Large intestine (tissue), 3 donors: ENCODE measurements around the gene PALS2. TPM values are rescaled to one million over a fixed set of nuclear protein-coding genes. Genes with fewer than 3 reads are reported as not detected.

Experiments
- DNase-seq, 2 donors: peaks; one replicate each; pipeline versions ENCODE4 v3.0.0 to v3.0.0-alpha.2; 2013
- H3K27ac ChIP-seq: one replicate; pipeline ENCODE4 v1.5.1; 2013; ENCODE audit warnings: low read length
- H3K27me3 ChIP-seq: 2 replicates; pipeline ENCODE4 v1.6.1; 2013; ENCODE audit warnings: low read length; ENCODE audit not compliant: control insufficient read depth, insufficient read depth
- H3K36me3 ChIP-seq: 2 replicates; pipeline ENCODE4 v1.6.1; 2013; ENCODE audit warnings: low read length; ENCODE audit not compliant: control insufficient read depth, insufficient read depth
- H3K4me1 ChIP-seq: one replicate; pipeline ENCODE4 v1.6.1; 2013; ENCODE audit warnings: low read length; ENCODE audit not compliant: control insufficient read depth, insufficient read depth
- H3K4me3 ChIP-seq: one replicate; pipeline ENCODE4 v1.5.1; 2013; ENCODE audit warnings: low read length
- H3K9me3 ChIP-seq: one replicate; pipeline ENCODE4 v1.6.1; 2013; ENCODE audit warnings: mild to moderate bottlenecking, low read depth, low read length, moderate library complexity; ENCODE audit not compliant: control insufficient read depth
- WGBS: methylation state at CpG from one replicate; pipeline ENCODE4 v1.1.5; 2013; ENCODE audit warnings: low lambda C conversion rate; ENCODE audit not compliant: insufficient coverage; 5-methylcytosine and 5-hydroxymethylcytosine counted together
- polyA plus RNA-seq: library from polyadenylated mRNA; unstranded; fragments of 120-200 nt; gene quantifications from one replicate; pipeline ENCODE4 v1.2.1, GENCODE V29; 2013

Gene PALS2
- polyA plus RNA-seq, 1 donor, result 9.5 TPM

GRCh38 chr7:24582166-24582565, 8.9 kb downstream of the PALS2 start:
- Histone ChIP-seq H3K27me3 (no peaks in the 10 kb centered on the region), H3K36me3 (no peaks in the 10 kb centered on the region), H3K9me3 (no peaks in the 10 kb centered on the region), H3K4me3 (no peak overlapping the region), H3K4me1 (peaks cover 18% of the 10 kb centered on the region), H3K27ac (no peak overlapping the region)
- no peak for DNase-seq
- 90% methylated on average over 2 of the region's 2 CpGs for WGBS

DNA sequence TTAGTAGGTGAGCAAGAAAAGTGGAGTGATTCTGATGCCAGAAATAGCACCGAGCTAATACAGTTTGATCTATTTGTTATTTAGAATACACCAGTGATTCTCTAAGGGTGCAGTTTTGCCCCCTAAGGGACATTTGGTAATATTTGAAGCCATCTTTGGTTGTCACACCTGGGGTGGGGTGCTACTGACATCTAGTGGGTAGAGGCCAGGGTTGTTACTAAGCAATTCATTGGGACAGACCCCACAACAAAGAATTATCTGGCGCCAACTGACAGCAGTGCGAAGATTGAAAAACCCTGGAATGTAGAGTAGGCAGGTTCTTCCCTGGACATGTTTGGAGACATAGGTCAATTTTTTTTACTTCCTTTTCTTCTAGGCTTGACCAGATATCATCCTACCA, 14.6 kb downstream of the PALS2 start:
- H3K4me1 ChIP-seq, result peaks cover 3% of the 10 kb centered on the region
- H3K4me3 ChIP-seq, result no peak overlapping the region
- peak in 1 of 2 donors; percentile 25 for DNase-seq
- H3K27ac ChIP-seq, result no peak overlapping the region
- H3K9me3 ChIP-seq, result no peaks in the 10 kb centered on the region
- no CpG with 5 or more reads among the region's 3 CpGs for WGBS
- no peaks in the 10 kb centered on the region for H3K27me3 ChIP-seq
- H3K36me3 ChIP-seq, result no peaks in the 10 kb centered on the region

DNA sequence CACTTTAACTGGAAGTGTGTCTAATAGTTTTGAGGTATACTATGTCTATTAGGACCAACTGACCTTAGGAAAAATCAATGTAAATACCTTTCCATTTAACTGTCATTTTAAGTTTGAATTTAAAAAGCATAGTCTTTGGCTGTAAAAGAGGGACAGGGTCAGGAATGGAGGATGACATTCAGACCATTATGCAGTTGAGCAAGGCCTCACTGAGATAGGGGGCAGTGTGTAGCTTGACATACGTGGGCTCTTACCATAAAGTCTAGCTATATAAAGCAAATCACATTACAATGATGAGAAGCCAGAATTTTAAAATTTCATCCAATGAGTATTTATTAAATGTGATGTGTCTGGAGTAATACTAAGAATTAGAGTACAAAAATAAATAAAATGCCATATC, 17.9 kb downstream of the PALS2 start:
- no peaks in the 10 kb centered on the region for H3K36me3 ChIP-seq
- no peaks in the 10 kb centered on the region for H3K9me3 ChIP-seq

DNA sequence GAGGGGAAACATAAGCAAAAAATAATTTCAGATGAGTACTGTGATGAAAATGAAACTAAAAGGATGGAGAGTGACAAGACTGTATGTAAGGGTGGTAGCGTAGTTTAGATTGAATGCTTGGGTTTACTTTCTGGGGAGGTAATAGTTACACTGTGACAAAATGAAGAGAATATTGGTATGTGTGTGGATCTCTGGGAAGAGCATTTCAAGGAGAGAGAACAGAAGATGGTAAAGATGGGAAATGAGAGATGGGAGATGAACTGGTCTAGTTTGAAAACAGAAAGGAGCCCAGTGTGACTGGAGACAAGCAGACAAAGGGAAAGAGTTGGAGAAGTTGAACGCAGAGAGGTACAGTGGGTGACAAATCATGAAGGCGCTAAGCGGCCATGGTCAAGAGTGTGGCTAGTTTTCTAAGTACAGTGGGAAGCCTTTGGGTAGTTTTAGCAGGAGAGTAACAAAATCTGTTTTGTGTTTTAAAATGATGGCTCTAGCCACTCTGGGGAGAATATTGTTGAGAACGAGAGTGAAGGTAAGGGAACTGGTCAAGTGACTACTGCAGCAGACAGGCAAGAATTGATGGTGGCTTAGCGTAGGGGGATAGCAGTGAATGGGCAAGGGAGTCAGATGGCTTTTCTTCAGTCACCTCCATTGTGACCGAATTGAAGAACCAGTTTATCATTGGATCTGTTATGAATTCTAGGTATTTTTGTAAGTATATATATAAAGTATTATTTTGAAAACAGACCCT, 22.6 kb downstream of the PALS2 start:
- 100% methylated on average over 4 of the region's 7 CpGs for WGBS
- no peaks in the 10 kb centered on the region for H3K9me3 ChIP-seq
- no peaks in the 10 kb centered on the region for H3K27me3 ChIP-seq
- H3K4me1 ChIP-seq, result no peaks in the 10 kb centered on the region
- no peak for DNase-seq
- no peak overlapping the region for H3K27ac ChIP-seq
- no peaks in the 10 kb centered on the region for H3K36me3 ChIP-seq
- H3K4me3 ChIP-seq, result no peak overlapping the region

More for the DNA sequence above, 17.9 kb downstream of the PALS2 start:
- Histone ChIP-seq H3K4me1 (peaks cover 3% of the 10 kb centered on the region), H3K27me3 (no peaks in the 10 kb centered on the region), H3K27ac (no peak overlapping the region), H3K4me3 (no peak overlapping the region)
- DNase-seq, result no peak
- no CpG with 5 or more reads among the region's 1 CpG for WGBS

GRCh38 chr7:24597014-24597413, 23.8 kb downstream of the PALS2 start:
- WGBS, result 100% methylated on average over 1 of the region's 3 CpGs
- Histone ChIP-seq H3K27ac (no peak overlapping the region), H3K27me3 (no peaks in the 10 kb centered on the region), H3K4me1 (no peaks in the 10 kb centered on the region), H3K9me3 (no peaks in the 10 kb centered on the region), H3K36me3 (no peaks in the 10 kb centered on the region), H3K4me3 (no peak overlapping the region)
- DNase-seq, result no peak

DNA sequence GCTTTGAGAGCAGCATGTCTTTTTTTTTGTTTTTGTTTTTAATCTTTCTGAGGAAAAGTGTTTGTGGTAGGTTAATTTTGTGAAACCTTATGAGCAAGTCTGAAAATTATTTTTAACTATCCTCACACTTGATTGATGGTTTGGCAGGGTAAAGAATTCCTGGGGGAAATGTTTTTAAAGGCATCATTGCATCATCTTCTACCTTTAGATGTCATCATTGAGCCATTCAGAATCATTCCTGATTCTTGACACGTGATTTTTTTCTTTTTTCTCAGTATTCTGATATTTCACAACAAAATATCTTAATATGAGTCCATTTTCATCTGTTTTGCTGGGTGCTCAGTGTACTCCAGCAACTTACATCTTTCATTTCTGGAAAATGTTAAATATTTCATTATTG, 28.3 kb downstream of the PALS2 start:
- Histone ChIP-seq H3K27me3 (no peaks in the 10 kb centered on the region), H3K9me3 (no peaks in the 10 kb centered on the region), H3K36me3 (no peaks in the 10 kb centered on the region), H3K4me3 (no peak overlapping the region), H3K27ac (no peak overlapping the region), H3K4me1 (no peaks in the 10 kb centered on the region)
- DNase-seq, result no peak
- WGBS, result 100% methylated on average over 1 of the region's 1 CpG

- Histone ChIP-seq H3K4me3 (no peak overlapping the region), H3K27me3 (no peaks in the 10 kb centered on the region), H3K9me3 (no peaks in the 10 kb centered on the region), H3K4me1 (no peaks in the 10 kb centered on the region), H3K27ac (no peak overlapping the region), H3K36me3 (no peaks in the 10 kb centered on the region)
- no peak for DNase-seq
Observed at GRCh38 chr7:24602860-24603456, 29.7 kb downstream of the PALS2 start.

- Histone ChIP-seq H3K27me3 (no peaks in the 10 kb centered on the region), H3K27ac (no peak overlapping the region), H3K4me3 (no peak overlapping the region), H3K4me1 (no peaks in the 10 kb centered on the region), H3K9me3 (no peaks in the 10 kb centered on the region), H3K36me3 (no peaks in the 10 kb centered on the region)
- no peak for DNase-seq
- no CpG with 5 or more reads among the region's 3 CpGs for WGBS
Observed at GRCh38 chr7:24604630-24605029, 31.4 kb downstream of the PALS2 start.

GRCh38 chr7:24608504-24608903, 35.3 kb downstream of the PALS2 start:
- no peaks in the 10 kb centered on the region for H3K4me1 ChIP-seq
- H3K36me3 ChIP-seq, result no peaks in the 10 kb centered on the region
- DNase-seq, result no peak
- H3K4me3 ChIP-seq, result no peak overlapping the region
- no peaks in the 10 kb centered on the region for H3K9me3 ChIP-seq
- no peaks in the 10 kb centered on the region for H3K27me3 ChIP-seq
- H3K27ac ChIP-seq, result no peak overlapping the region

- H3K4me3 ChIP-seq, result no peak overlapping the region
- no peak for DNase-seq
- no peaks in the 10 kb centered on the region for H3K27me3 ChIP-seq
- no peaks in the 10 kb centered on the region for H3K36me3 ChIP-seq
- WGBS, result 80% methylated on average over 1 of the region's 2 CpGs
- no peaks in the 10 kb centered on the region for H3K4me1 ChIP-seq
- no peaks in the 10 kb centered on the region for H3K9me3 ChIP-seq
- no peak overlapping the region for H3K27ac ChIP-seq
Observed at GRCh38 chr7:24609059-24609458, 35.8 kb downstream of the PALS2 start.

- no peaks in the 10 kb centered on the region for H3K9me3 ChIP-seq
- WGBS, result no CpG with 5 or more reads among the region's 2 CpGs
- no peak overlapping the region for H3K27ac ChIP-seq
- no peaks in the 10 kb centered on the region for H3K4me1 ChIP-seq
- H3K4me3 ChIP-seq, result no peak overlapping the region
- H3K27me3 ChIP-seq, result no peaks in the 10 kb centered on the region
- DNase-seq, result no peak
- no peaks in the 10 kb centered on the region for H3K36me3 ChIP-seq
Observed at GRCh38 chr7:24609570-24609969, 36.3 kb downstream of the PALS2 start.
